C1 segment of cervical spinal cord (tissue), 14 donors: Measurements from ENCODE around the gene UCKL1.
"Not testable (repeated sequence)": the region's sequence is repeated elsewhere in the genome, so short reads cannot be mapped to it uniquely, and the experiment has no call there.

Experiments used
- DNase-seq, 14 donors: peaks; one replicate each; lab custom pipeline; 2025; lab: John Stamatoyannopoulos, UW

The UCKL1 gene

DNA sequence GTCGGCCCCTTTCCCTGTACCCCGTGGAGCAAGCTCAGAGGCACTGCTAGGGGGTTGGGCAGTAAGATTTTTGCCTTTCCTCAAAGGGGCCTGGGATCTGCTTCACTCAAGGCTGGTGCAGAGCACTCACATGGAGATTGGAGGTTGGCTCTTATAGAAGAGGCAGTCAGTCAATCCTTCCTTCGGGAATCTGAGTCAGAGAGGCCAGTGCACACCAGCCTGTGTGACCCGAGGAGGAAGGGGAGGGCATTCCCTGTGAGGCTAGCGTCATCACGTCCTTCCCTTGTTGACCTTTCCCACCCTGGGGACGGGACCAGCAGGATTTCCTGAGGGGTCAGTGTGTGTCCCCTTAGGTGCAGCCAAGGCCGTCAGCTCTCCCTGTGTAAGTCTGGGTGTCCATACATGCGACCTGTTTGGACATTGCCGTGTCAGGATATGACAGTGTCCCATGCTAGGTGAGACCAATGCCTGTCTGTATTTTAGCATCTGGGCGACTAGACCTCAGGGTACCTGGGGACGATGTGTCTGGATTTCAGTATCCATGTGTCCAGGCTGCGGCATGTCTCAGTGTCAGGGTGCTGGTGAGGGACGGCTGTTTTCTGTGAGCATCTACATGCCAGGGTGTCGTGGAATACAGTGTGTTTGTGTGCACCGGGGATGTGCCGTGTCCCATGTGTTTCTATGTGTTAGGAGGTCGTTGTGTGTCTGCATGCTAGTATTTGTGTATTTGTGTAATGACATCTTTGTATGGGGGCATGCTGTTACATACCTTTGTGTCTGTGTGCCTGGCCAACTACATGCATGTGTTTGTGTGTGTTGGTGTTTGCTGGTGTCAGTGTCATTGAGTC lies 16.3 kb upstream of the UCKL1 start:
- no peak for DNase-seq

- not testable (repeated sequence) for DNase-seq
Observed at GRCh38 chr20:63971960-63972311, 15.7 kb upstream of the UCKL1 start.

- DNase-seq: no peak
Observed at GRCh38 chr20:63970714-63971431, 14.7 kb upstream of the UCKL1 start.

DNA sequence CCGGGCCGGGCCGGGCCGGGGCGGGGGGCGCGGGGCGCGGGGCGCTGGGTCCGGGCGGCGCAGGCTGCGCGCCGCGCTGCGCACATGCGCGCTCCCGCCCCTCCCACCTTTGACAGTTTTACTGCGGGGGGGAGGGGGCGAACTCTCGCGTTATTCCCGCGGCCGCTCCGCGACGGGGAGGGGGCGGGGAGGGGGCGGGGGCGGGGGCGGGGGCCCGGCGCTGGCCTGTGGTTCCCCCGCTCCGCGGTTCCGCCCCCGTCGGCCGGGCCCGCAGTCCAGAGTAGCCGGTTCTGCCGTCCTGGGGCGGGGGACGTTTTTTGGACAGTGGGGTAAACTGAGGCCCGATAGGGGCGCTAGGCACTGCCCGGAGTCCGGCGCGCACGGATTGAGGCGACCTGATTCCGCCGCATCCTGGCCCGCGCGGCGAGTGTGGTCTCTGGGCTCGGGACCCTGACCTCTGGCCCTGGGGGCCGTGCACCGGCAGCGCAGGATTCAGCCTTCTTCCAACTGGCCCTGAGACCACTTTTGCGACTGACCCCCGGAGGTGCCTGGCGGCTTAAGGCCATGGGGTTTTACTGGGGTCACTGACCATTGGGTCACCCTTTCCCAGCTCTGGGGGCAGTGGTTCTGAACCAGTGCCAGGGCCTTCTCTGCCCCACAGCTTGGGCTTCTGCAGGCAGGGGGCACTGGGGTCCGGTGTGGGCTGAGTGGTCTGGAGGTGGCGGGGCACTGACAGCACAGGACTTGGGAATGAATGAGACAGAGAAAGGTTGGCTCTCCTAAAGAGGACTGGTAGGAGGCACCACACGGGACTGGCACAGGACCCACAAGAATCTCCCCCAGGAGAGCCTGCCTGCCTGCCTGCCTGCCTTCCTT lies 13.9 kb upstream of the UCKL1 start, which contains the start of gene ZNF512B:
ZNF512B (minus strand) TSS at position 93 of the 876 bp plus-strand sequence. CDS start 1,980 bp downstream, outside the sequence.
- DNase-seq: peak in 5 of 14 donors; percentile 18 to 57 (median 25)

DNA sequence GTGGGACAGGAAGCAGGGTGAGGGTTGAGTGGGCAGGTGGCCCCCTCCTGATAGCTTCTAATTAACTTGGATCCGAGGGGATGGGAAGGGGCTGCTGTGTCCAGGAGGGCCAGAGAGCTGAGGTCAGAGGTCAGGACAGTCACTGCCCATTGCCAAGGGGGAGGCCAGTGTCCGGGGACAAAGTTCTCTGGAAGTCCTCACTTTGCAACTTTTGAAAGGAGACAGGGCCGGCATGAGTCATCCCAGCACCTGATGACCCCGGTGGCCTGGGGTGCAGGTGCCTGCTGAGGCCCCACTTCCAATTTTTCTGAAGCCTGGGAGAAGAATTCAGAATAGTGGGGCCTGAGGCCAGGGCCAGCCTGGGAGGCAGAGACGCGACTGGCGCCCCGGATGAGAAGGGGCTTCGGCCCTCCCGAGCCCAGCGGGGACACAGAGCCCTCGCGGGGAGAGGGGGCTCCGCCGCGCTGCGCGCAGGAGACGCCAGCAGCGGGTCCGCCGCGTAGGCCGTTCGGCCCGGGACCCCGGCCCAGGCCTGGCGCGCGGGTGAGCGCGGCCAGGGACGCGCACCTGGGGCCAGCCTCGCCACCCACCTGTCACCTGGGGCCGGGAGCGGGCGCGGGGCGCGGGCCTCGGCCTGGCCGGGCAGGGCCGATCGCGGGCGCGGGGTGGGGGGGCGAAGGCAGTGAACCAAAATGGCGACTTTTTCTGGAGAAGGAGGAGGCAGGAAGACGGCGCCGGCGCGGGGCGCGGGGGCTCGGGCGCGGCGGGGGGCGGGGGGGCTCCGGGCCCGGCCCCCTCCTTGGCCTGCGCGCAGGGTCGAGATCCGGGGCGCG lies 12.9 kb upstream of the UCKL1 start:
- no peak for DNase-seq

DNA sequence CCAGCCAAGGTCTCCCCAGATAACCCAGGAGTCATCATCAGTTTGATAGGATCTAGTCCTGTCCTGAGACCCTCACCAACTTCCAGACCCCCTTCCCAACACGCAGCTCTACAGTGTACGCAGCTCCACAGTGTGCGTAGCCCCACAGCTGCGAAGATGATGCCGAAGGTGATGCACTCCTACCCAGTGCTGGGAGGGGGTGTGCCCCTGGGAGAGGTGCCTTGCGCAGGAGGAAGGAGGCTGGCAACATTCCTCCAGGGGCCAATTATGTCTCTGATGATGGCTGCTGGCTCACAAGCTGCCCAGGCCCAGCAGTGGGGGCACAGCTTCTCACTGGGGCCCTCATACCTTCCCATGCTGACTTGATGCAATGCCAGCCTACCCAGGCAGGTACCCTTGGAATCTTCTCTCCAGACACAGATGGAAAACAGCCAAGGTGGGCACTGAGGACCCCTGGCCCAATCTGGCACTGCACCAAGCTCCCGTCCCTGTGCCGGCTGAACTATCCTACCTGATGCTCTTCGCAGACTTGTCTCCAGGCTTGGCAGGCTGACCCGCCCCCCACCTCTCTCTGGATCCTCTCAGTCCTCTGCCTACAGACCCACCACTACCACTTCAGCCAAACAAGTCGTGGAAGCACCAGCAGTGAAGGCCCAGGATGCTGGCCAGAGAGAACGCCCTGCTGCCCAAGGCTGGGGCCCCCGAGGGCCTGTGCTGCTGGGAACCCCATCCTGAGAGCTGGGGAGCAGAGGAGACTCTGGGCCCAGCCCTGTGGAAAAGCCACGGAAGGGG lies 12.1 kb upstream of the UCKL1 start:
- DNase-seq: no peak

DNA sequence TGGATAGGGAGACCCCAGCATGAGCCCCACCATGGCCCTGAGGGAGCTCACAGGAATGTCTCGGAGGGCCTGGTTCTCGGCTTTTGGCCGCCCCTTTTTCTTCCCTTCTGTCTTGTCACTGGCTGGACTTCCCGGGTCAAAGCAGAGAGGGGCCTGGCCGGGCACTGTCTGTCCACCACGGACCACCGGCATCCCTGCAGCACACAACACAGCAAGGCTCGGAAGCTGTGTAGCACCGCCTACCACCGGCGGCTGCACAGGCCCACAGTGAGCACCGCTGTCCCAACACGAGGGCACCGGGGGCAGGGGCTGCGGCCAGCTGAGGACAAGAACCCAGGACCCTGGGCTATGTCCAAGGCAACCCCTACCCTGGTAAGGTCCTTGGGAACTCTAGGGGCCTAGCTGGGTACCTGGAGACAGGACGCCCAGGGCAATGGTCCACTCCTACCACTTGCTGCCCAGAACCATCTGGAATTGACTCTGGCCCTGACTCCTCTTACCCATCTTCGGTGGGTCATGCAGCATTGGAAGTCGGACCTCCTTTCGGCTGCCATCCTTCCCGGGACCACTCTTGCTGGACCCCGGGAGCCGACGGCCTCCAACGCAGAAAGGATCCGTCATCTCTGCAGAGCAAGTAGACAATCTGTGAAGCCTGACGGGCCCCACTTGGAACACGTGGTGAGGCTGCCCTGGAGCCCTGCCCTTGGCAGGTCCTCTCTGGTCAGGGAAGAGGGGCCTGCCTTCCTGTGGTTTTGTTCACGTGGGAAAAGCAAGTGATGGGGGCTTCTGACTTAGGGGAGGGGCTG lies 11.3 kb upstream of the UCKL1 start:
- no peak for DNase-seq

DNA sequence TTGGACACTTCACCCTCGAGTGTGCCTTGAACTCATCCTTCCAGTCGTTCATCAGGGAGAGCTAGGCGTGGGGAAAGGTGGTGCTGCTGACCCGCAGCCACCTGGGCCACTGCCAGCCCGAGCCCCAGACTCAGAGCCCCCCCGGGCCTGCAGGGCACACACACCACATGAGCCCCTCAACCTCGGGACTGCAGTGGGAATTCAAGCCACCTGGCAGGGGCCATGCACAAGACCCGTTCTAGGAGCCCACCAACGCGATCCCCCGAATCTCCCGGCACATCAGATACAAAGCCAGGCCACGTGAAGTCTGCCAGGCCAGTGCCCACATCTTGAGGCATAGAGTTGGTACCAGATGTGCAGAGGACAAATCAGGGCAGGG lies 10.7 kb upstream of the UCKL1 start:
- DNase-seq: no peak

DNA sequence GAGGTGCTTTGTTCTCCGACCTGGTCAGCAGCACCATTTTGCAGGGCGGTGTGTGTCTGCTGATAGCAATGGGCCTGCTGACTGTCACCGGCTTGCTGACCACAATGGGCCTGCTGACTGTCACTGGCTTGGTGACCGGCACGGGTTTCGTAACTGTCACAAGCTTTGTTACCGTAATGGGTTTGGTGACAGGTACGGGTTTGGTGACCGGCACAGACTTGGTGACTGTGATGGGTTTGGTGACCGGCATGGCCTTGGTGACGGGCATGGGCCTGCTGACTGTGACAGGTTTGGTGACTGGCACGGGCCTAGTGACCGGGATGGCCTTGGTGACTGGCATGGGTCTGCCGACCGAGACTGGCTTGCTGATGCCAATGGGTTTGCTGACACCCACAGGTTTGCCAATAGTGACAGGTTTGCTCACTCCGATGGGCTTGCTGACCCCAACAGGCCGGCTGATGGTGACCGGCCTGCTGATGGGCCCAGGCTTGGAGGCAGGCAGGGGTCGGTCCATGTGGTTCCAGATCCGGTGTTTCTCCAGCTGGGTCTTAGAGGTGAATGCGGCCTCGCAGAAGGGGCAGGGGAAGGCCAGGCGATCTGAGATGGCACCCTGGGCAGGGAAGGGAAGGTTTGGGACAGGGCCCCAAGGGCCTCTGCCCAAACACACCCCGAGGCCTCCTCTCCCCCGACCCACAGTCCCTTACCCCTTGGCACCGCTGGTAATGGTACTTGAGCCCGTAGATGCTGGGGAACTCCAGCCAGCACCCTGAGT lies 10.1 kb upstream of the UCKL1 start:
- no peak for DNase-seq

- no peak for DNase-seq
Observed at GRCh38 chr20:63964412-63964811, 8.2 kb upstream of the UCKL1 start.

DNA sequence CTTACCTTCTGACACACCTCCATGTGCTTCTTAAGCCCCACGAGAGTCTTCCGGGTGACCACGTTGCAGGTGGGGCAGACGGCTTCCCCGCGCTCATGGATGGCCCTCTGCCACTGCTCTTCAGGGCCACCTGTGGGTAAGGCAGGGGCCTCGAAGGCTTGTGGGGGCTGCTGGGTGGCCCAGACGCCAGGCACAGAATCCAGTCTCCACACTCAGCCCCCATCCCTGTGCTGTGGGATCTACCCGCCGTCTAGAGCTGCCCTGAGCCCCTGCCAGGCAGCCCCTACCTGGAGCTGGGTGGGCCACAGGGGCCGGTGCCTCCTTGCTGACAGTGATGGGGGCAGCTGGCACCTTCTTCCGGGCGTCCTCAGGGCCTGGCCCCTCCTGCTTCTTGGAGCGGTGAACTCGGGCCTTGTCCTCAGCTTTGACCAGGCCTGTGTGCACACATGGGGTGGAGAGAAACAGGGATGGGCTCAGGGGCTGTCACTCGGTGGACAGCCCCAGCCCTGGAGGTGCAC lies 7.6 kb upstream of the UCKL1 start:
- DNase-seq: no peak

GRCh38 chr20:63963348-63963741 lies 7.1 kb upstream of the UCKL1 start:
- no peak for DNase-seq

DNA sequence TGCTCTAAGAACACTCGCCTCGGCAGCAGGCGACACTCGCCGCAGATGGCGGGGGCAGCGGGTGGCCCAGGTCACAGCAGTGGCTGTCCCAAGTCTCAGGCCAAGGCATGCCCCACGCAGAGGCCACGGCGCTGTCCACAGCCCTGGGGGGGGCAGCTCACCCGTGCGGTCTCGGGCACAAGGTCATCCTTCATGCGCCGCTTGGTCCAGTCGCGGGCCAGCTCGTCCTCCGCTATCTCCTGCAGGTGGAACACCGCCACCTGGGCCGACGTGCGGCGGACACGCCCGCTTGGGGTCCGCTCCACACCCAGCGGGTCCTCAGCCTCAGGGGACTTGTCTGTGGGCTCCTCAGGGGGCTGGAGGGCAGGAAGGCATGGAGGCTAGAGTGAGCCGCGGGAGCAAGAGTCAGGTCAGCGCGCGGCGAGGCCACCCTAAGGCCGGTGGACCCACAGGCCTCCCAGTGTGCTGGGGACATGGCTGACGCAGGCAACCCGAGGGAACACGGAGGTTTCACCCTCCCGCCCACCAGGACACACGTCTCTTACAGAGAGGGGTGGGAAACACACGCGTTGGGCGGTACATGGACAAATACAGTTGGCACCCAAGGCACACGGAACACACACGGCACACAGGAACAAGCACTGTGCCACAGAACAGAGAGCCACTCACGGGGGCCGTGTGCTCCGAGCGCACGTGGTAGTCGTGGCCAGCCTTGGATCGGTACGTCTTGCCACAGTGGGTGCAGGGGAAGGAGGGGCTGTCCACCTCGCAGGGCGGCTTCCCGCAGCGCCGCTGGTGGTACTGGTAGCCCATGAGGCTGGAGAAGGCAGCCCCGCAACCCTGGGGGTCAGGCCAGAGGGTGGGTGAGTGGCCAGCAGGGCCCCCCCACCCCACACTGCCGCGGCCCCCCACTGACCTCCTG lies 6.5 kb upstream of the UCKL1 start:
- DNase-seq: no peak

DNA sequence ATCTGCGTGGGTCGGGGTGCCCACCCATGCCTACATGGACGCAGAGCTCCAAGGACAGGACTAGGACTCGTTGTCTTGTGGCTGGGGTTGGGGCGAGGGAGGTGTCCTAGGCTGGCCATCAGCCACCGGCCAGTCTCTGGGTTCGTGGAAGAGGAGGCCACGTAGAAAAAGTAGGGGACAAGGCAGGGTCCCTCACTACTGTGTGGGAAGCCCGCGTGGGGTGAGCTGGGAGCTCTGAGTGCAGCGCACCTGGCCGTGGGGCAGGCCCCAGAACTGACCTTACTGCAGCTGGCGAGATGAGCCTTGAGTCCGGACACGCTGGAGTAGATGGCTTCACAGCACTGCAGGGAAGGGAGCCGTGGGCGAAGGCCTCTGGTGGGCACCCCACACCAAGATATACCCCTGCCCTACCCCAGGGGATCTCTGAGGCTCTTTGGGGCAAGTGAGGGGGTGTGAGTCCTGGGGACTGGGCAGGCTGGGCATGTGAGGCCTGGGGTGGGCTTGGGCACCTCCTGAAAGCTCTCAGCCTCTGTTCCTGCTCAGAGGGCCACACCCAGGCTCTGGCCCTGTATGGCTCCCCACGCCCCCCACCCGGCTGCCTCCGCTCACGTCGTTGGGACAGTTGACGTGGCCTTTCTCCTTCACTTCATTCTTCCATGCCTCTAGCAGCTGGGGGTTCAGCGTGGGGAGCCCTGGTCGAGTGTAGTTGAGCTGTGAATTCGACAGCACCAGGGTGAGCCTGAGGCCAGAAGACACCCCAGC lies 5.6 kb upstream of the UCKL1 start:
- DNase-seq: no peak

GRCh38 chr20:63960654-63961621 lies 4.7 kb upstream of the UCKL1 start:
- DNase-seq: not testable (repeated sequence)
